K562 (cell line): ENCODE data around the gene POLD2. TPM values are rescaled to one million over a fixed set of nuclear protein-coding genes. Genes with fewer than 3 reads are reported as not detected.
A peak's percentile ranks its signal among the peaks of the same experiment; 100 is the strongest.

Source experiments
- ARID3B ChIP-seq: fragments of 250-450 bp; sonication (Bioruptor Pico); IDR thresholded peaks from 2 replicates; pipeline ENCODE4 v1.4.0; 2020; ENCODE audit warnings: borderline replicate concordance
- CCAR2 ChIP-seq: fragments of 200-400 bp; formaldehyde crosslinking; IDR thresholded peaks from 2 replicates; pipeline ENCODE4 v1.6.1; 2017; ENCODE audit warnings: mild to moderate bottlenecking, low read depth, low read length
- ELF2 ChIP-seq: fragments of 250-450 bp; sonication (Bioruptor Pico); IDR thresholded peaks from 2 replicates; pipeline ENCODE4 v1.5.0; 2021; ENCODE audit warnings: mild to moderate bottlenecking
- GTF2E2 ChIP-seq: fragments of 200-800 bp; sonication (Bioruptor generic); IDR thresholded peaks from 2 replicates; pipeline ENCODE4 v1.6.1; 2016; ENCODE audit warnings: missing genetic modification characterization, missing compliant biosample characterization
- IRF9 ChIP-seq: fragments of 450-650 bp; IDR thresholded peaks from 2 replicates; pipeline ENCODE4 v1.6.1; 2016; ENCODE audit warnings: missing biosample characterization, missing genetic modification characterization
- KDM2B ChIP-seq: fragments of 250-450 bp; sonication (Bioruptor Pico); IDR thresholded peaks from 2 replicates; pipeline ENCODE4 v1.8.0; 2021; ENCODE audit warnings: mild to moderate bottlenecking, moderate library complexity
- LCOR ChIP-seq: sonication (generic); formaldehyde crosslinking; IDR thresholded peaks from 2 replicates; pipeline ENCODE4 v1.8.0; 2022; ENCODE audit warnings: mild to moderate bottlenecking, missing genetic modification reagents
- MBD2 ChIP-seq: sonication (generic); IDR thresholded peaks from 2 replicates; pipeline ENCODE4 v1.6.1; 2016; ENCODE audit warnings: low read depth, borderline replicate concordance
- MCM3 ChIP-seq: fragments of 450-650 bp; IDR thresholded peaks from 2 replicates; pipeline ENCODE4 v1.6.1; 2016
- POLR3A ChIP-seq: IDR thresholded peaks from 2 replicates; pipeline ENCODE4 v1.6.1; 2011; ENCODE audit warnings: borderline replicate concordance, mild to moderate bottlenecking, moderate library complexity; ENCODE audit not compliant: insufficient read length, insufficient read depth; ENCODE audit errors: extremely low read depth
- RBM25 ChIP-seq: fragments of 200-400 bp; formaldehyde crosslinking; IDR thresholded peaks from 2 replicates; pipeline ENCODE4 v1.6.1; 2018; ENCODE audit warnings: low read length, low read depth, moderate library complexity; ENCODE audit not compliant: severe bottlenecking
- RFX5 ChIP-seq: IDR thresholded peaks from 2 replicates; pipeline ENCODE4 v1.6.1; 2011; ENCODE audit warnings: low read depth, mild to moderate bottlenecking, improper control_type of control experiment, low read length
- SIN3B ChIP-seq: fragments of 450-650 bp; IDR thresholded peaks from 2 replicates; pipeline ENCODE4 v1.6.1; 2017; ENCODE audit warnings: low read depth, mild to moderate bottlenecking, moderate library complexity
- SUPT5H ChIP-seq: fragments of 450-650 bp; IDR thresholded peaks from 2 replicates; pipeline ENCODE4 v1.6.1; 2016
- ZBTB17 ChIP-seq: fragments of 450-650 bp; formaldehyde crosslinking; IDR thresholded peaks from 2 replicates; pipeline ENCODE4 v1.4.0; 2020; ENCODE audit warnings: mild to moderate bottlenecking
- ZFP1 ChIP-seq: fragments of 450-650 bp; formaldehyde crosslinking; IDR thresholded peaks from 2 replicates; pipeline ENCODE4 v1.4.0; 2020; ENCODE audit warnings: mild to moderate bottlenecking, mixed read lengths
- ZNF561 ChIP-seq: fragments of 450-650 bp; formaldehyde crosslinking; conservative IDR thresholded peaks from 2 replicates; pipeline ENCODE4 v1.4.0; 2020; ENCODE audit warnings: mild to moderate bottlenecking, moderate library complexity
- ZNF780A ChIP-seq: fragments of 250-450 bp; sonication (Bioruptor Pico); IDR thresholded peaks from 2 replicates; pipeline ENCODE4 v1.5.0; 2021; ENCODE audit warnings: mild to moderate bottlenecking
- polyA plus RNA-seq, 8 experiments: library from polyadenylated mRNA; depleted of rRNA in 4 of 8; stranded (reverse) in 5 of 8; unstranded in 3 of 8; fragments of >200 nt; fragmentation: Nextera tagmentation in 2 of 8; fragmentation: Illumina TruSeq in 1 of 8; extraction: Ambion mirVana in 2 of 8; extraction: Trizol in 1 of 8; gene quantifications; 2 replicates each; pipeline versions ENCODE4 v1.2.1 to v1.2.3, GENCODE V29; 2011 to 2014; ENCODE audit warnings: inconsistent platforms in 1 of 8, missing spikeins in 1 of 8
- total RNA-seq, 7 experiments: library from RNA; depleted of rRNA in 6 of 7; stranded (reverse); fragments of >200 nt in 6 of 7; fragmentation: Illumina TruSeq in 2 of 7; extraction: Trizol in 2 of 7; gene quantifications; 2 replicates each; pipeline versions ENCODE4 v1.2.1 to v1.2.3, GENCODE V29; 2011 to 2021; ENCODE audit warnings: low replicate concordance in 1 of 7
- TF ChIP-seq, protein P1 (sequence below): fragments of 250-450 bp; sonication (Bioruptor Pico); IDR thresholded peaks from 2 replicates; pipeline ENCODE4 v1.4.0; 2020; ENCODE audit warnings: mild to moderate bottlenecking, moderate library complexity
- TF ChIP-seq, protein P2 (sequence below): fragments of 250-450 bp; sonication (Bioruptor Pico); IDR thresholded peaks from 2 replicates; pipeline ENCODE4 v1.5.0; 2021; ENCODE audit warnings: mild to moderate bottlenecking, borderline replicate concordance

Gene POLD2
- total and polyA plus RNA-seq, 9 of the 15 experiments (the other 6 are each of a cell fraction or from before 2014, with no cell fraction given), result 29.7 to 259 (median 225) TPM

DNA sequence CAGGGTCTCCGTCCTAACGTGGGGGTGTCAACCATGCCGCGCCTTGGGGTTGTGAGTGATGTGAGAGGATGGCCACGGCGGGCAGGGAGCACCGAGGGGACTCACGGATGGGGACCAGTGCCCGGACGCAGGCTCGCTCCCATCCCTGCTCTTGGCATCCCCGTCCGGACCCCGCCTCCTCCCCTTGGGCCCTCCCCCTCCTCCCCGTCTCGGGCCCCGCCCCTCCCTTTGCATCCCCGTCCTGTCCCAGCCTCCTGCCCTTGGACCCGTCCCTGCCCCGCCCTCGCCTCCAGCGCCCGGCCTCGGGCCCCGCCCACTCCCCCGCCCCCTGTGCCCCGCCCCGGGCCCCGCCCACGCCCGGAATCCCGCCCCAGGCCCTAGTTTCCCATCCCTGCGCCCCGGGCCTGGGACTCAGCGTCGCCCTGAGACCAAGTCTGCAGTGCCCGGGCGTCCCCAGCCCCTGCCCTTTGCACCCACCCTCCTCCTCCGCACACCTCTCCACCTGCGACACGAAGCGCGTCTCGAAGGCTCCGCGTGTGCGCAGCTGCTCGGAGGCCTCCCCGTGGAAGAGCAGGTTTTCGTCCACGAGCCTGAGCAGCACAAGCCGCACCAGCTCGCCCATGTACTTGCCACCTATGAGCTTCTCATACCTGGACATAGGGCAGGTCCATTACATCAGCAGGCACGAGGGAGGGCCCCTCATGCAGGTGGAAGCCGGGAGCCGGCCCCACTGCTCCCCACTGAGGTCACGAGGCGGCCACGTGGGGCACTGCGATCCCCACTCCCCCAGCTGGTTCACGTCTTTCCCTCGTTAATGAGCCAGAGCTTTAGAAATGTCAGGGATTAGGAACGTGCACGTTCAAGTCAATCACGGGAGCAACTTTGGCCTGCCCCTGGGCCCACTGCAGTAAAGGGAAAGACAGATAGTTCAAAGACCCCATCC is 22.9 kb upstream of the POLD2 start (continued):
- TF ChIP-seq, protein P1, sequence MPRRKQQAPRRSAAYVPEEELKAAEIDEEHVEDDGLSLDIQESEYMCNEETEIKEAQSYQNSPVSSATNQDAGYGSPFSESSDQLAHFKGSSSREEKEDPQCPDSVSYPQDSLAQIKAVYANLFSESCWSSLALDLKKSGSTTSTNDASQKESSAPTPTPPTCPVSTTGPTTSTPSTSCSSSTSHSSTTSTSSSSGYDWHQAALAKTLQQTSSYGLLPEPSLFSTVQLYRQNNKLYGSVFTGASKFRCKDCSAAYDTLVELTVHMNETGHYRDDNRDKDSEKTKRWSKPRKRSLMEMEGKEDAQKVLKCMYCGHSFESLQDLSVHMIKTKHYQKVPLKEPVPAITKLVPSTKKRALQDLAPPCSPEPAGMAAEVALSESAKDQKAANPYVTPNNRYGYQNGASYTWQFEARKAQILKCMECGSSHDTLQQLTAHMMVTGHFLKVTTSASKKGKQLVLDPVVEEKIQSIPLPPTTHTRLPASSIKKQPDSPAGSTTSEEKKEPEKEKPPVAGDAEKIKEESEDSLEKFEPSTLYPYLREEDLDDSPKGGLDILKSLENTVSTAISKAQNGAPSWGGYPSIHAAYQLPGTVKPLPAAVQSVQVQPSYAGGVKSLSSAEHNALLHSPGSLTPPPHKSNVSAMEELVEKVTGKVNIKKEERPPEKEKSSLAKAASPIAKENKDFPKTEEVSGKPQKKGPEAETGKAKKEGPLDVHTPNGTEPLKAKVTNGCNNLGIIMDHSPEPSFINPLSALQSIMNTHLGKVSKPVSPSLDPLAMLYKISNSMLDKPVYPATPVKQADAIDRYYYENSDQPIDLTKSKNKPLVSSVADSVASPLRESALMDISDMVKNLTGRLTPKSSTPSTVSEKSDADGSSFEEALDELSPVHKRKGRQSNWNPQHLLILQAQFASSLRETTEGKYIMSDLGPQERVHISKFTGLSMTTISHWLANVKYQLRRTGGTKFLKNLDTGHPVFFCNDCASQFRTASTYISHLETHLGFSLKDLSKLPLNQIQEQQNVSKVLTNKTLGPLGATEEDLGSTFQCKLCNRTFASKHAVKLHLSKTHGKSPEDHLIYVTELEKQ, result no peak
- TF ChIP-seq, protein P2, sequence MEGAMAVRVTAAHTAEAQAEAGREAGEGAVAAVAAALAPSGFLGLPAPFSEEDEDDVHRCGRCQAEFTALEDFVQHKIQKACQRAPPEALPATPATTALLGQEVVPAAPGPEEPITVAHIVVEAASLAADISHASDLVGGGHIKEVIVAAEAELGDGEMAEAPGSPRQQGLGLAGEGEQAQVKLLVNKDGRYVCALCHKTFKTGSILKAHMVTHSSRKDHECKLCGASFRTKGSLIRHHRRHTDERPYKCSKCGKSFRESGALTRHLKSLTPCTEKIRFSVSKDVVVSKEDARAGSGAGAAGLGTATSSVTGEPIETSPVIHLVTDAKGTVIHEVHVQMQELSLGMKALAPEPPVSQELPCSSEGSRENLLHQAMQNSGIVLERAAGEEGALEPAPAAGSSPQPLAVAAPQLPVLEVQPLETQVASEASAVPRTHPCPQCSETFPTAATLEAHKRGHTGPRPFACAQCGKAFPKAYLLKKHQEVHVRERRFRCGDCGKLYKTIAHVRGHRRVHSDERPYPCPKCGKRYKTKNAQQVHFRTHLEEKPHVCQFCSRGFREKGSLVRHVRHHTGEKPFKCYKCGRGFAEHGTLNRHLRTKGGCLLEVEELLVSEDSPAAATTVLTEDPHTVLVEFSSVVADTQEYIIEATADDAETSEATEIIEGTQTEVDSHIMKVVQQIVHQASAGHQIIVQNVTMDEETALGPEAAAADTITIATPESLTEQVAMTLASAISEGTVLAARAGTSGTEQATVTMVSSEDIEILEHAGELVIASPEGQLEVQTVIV (CRISPR knock-in tag), result no peak
- TF ChIP-seq MBD2 (no peak), IRF9 (tag) (no peak), ARID3B (CRISPR knock-in tag) (no peak), MCM3 (no peak), ZFP1 (CRISPR knock-in tag) (no peak), ZNF780A (CRISPR knock-in tag) (no peak), ELF2 (CRISPR knock-in tag) (no peak), KDM2B (0 out of 2 replicates have a peak, but pooled peaks have one; percentile 46), RBM25 (no peak), SIN3B (no peak), GTF2E2 (tag) (no peak), POLR3A (no peak), CCAR2 (no peak), RFX5 (no peak), SUPT5H (0 out of 2 replicates have a peak, but pooled peaks have one; percentile 50), ZBTB17 (CRISPR knock-in tag) (0 out of 2 replicates have a peak, but pooled peaks have one; percentile 51), ZNF561 (CRISPR knock-in tag) (no peak), LCOR (CRISPR knock-in tag) (no peak)
